H1 (cell line): ENCODE measurements around the gene SPOCK2. TPM values are rescaled to one million over a fixed set of nuclear protein-coding genes. Genes with fewer than 3 reads are reported as not detected.

Source experiments
- CTCF ChIA-PET: fragments of 300-600 bp; sonication (Branson Sonifier 250); formaldehyde crosslinking; loops from one replicate; lab custom pipeline; 2021; ENCODE audit not compliant: partially characterized antibody; lab: Charles Lee
- POLR2A ChIA-PET: fragments of 300-600 bp; sonication (Branson Sonifier 250); formaldehyde crosslinking; loops from one replicate; lab custom pipeline; 2021; ENCODE audit warnings: inconsistent platforms; ENCODE audit not compliant: partially characterized antibody; lab: Charles Lee
- DNase-seq, 2 experiments: peaks; one replicate each; pipeline versions ENCODE4 v3.0.0 to v3.0.0-alpha.2; 2010 to 2022; ENCODE audit warnings: low spot score in 2 of 2, low read depth in 1 of 2, mixed read lengths in 1 of 2
- FAIRE-seq: peaks from 2 replicates; lab custom pipeline; 2011; peaks lifted over from hg19 to GRCh38; lab: Jason Lieb, UNC
- H2AFZ ChIP-seq: 2 replicates; pipeline ENCODE4 v1.8.1; 2012; ENCODE audit warnings: low read length, inconsistent platforms
- H2AK5ac ChIP-seq: 2 replicates; pipeline ENCODE4 v1.6.1; 2013; ENCODE audit warnings: low read depth, low read length
- H2BK120ac ChIP-seq: replicated peaks from 2 replicates; pipeline ENCODE3; 2013; ENCODE audit warnings: low read depth, low read length, inconsistent platforms
- H2BK12ac ChIP-seq: 2 replicates; pipeline ENCODE4 v1.6.1; 2013; ENCODE audit warnings: low read depth, low read length
- H2BK15ac ChIP-seq: 2 replicates; pipeline ENCODE4 v1.6.1; 2013; ENCODE audit warnings: low read length
- H2BK20ac ChIP-seq: 2 replicates; pipeline ENCODE4 v1.6.1; 2013; ENCODE audit warnings: low read length
- H2BK5ac ChIP-seq: 2 replicates; pipeline ENCODE4 v1.6.1; 2013; ENCODE audit warnings: low read depth, low read length
- H3K14ac ChIP-seq: 2 replicates; pipeline ENCODE4 v1.6.1; 2013; ENCODE audit warnings: inconsistent platforms; ENCODE audit not compliant: insufficient read length
- H3K18ac ChIP-seq: 2 replicates; pipeline ENCODE4 v1.6.1; 2013; ENCODE audit warnings: low read length; ENCODE audit errors: extremely low read depth
- H3K23ac ChIP-seq: 2 replicates; pipeline ENCODE4 v1.6.1; 2013; ENCODE audit warnings: inconsistent platforms; ENCODE audit not compliant: insufficient read length
- H3K23me2 ChIP-seq: 2 replicates; pipeline ENCODE4 v1.6.1; 2013; ENCODE audit warnings: low read depth, low read length
- H3K27ac ChIP-seq: 2 replicates; pipeline ENCODE4 v1.6.1; 2011; ENCODE audit warnings: low read depth, low read length, inconsistent platforms
- H3K27me3 ChIP-seq, 4 experiments: replicated peaks in 1 of 4; 1 replicate in 1 of 4; 2 replicates in 3 of 4; pipeline versions ENCODE4 v1.6.1 to v1.8.1; 2011 to 2013; ENCODE audit warnings: low read length in 3 of 4, mild to moderate bottlenecking in 3 of 4, inconsistent platforms in 2 of 4, mixed read lengths in 2 of 4, moderate library complexity in 1 of 4; ENCODE audit not compliant: control insufficient read depth in 3 of 4, insufficient read depth in 3 of 4; ENCODE audit errors: extremely low read depth in 1 of 4
- H3K36me3 ChIP-seq, 4 experiments: 2 replicates each; pipeline versions ENCODE4 v1.6.1 to v1.8.1; 2011 to 2013; ENCODE audit warnings: mild to moderate bottlenecking in 4 of 4, low read length in 3 of 4, moderate library complexity in 2 of 4, control low read depth in 1 of 4, inconsistent platforms in 1 of 4; ENCODE audit not compliant: insufficient read depth in 4 of 4, control insufficient read depth in 2 of 4
- H3K4ac ChIP-seq: replicated peaks from 2 replicates; pipeline ENCODE3; 2013; ENCODE audit warnings: low read length, low read depth, mixed read lengths, inconsistent platforms; ENCODE audit not compliant: insufficient read length
- H3K4me1 ChIP-seq, 4 experiments: replicated peaks in 1 of 4; 1 replicate in 1 of 4; 2 replicates in 3 of 4; pipeline versions ENCODE4 v1.6.1 to v1.8.1; 2011 to 2013; ENCODE audit warnings: low read length in 3 of 4, inconsistent platforms in 2 of 4, mixed read lengths in 1 of 4; ENCODE audit not compliant: insufficient read depth in 4 of 4, control insufficient read depth in 3 of 4
- H3K4me2 ChIP-seq, 2 experiments: 2 replicates each; pipeline versions ENCODE4 v1.6.1 to v1.8.1; 2011 to 2013; ENCODE audit warnings: low read depth in 2 of 2, low read length in 2 of 2, control low read depth in 1 of 2, inconsistent platforms in 1 of 2, mild to moderate bottlenecking in 1 of 2; ENCODE audit not compliant: insufficient read depth in 1 of 2
- H3K4me3 ChIP-seq, 4 experiments: fragments of 200-600, 300-600 bp in 1 of 4; sonication (generic), shearing (Covaris generic), sonication (Bioruptor Twin) in 1 of 4; 2 replicates each; pipeline versions ENCODE4 v1.5.1 to v1.8.1; 2011 to 2016; ENCODE audit warnings: low read length in 4 of 4, low read depth in 3 of 4, control low read depth in 2 of 4, inconsistent platforms in 2 of 4, mild to moderate bottlenecking in 2 of 4, mixed read lengths in 1 of 4, moderate library complexity in 1 of 4; ENCODE audit not compliant: insufficient read depth in 2 of 4; ENCODE audit errors: extremely low read depth in 1 of 4
- H3K56ac ChIP-seq: replicated peaks from 2 replicates; pipeline ENCODE3; 2013; ENCODE audit warnings: low read depth, mild to moderate bottlenecking, mixed read lengths, low read length, inconsistent platforms; ENCODE audit not compliant: insufficient read length
- H3K79me1 ChIP-seq: 2 replicates; pipeline ENCODE4 v1.6.1; 2013; ENCODE audit warnings: low read depth, low read length, control low read depth
- H3K79me2 ChIP-seq, 2 experiments: 2 replicates each; pipeline versions ENCODE4 v1.6.1 to v1.8.1; 2012 to 2013; ENCODE audit warnings: low read length in 2 of 2, mild to moderate bottlenecking in 2 of 2, inconsistent platforms in 1 of 2; ENCODE audit not compliant: insufficient read depth in 2 of 2, control insufficient read depth in 1 of 2
- H3K9ac ChIP-seq, 4 experiments: replicated peaks in 1 of 4; 1 replicate in 1 of 4; 2 replicates in 3 of 4; pipeline versions ENCODE4 v1.6.1 to v1.8.1; 2011 to 2013; ENCODE audit warnings: low read depth in 3 of 4, low read length in 3 of 4, control low read depth in 2 of 4, mild to moderate bottlenecking in 2 of 4, moderate library complexity in 2 of 4, inconsistent platforms in 1 of 4; ENCODE audit errors: extremely low read depth in 1 of 4
- H3K9me3 ChIP-seq, 2 experiments: 2 replicates each; pipeline versions ENCODE4 v1.6.1 to v1.8.1; 2012 to 2013; ENCODE audit warnings: mild to moderate bottlenecking in 2 of 2, moderate library complexity in 2 of 2, control low read depth in 1 of 2, inconsistent platforms in 1 of 2, low read depth in 1 of 2, low read length in 1 of 2, mixed read lengths in 1 of 2; ENCODE audit not compliant: insufficient read depth in 2 of 2
- H4K20me1 ChIP-seq, 2 experiments: replicated peaks in 1 of 2; 2 replicates each; pipeline versions ENCODE3 to v1.8.1; 2011 to 2013; ENCODE audit warnings: inconsistent platforms in 2 of 2, low read length in 2 of 2, mild to moderate bottlenecking in 1 of 2; ENCODE audit not compliant: insufficient read depth in 2 of 2, control insufficient read depth in 1 of 2
- H4K5ac ChIP-seq: 2 replicates; pipeline ENCODE4 v1.6.1; 2013; ENCODE audit warnings: low read length, low read depth, mixed read lengths, inconsistent platforms; ENCODE audit not compliant: insufficient read length
- H4K8ac ChIP-seq: 2 replicates; pipeline ENCODE4 v1.8.0; 2013; ENCODE audit warnings: mild to moderate bottlenecking, moderate library complexity, low read length, inconsistent platforms; ENCODE audit not compliant: insufficient read depth; ENCODE audit errors: extremely low read depth
- H4K91ac ChIP-seq: replicated peaks from 2 replicates; pipeline ENCODE3; 2013; ENCODE audit warnings: low read length, mixed read lengths, inconsistent platforms; ENCODE audit not compliant: insufficient read length
- CHD2 ChIP-seq: IDR thresholded peaks from 2 replicates; pipeline ENCODE4 v1.6.1; 2012; ENCODE audit warnings: low read length, improper control_type of control experiment
- EGR1 ChIP-seq: IDR thresholded peaks from 2 replicates; pipeline ENCODE4 v1.6.1; 2011; ENCODE audit warnings: low read depth, low read length, borderline replicate concordance
- EP300 ChIP-seq, 2 experiments: IDR thresholded peaks; 1 replicate in 1 of 2; 2 replicates in 1 of 2; pipeline ENCODE4 v1.6.1; 2011 to 2012; ENCODE audit warnings: low read depth in 2 of 2, low read length in 2 of 2, mild to moderate bottlenecking in 2 of 2, borderline replicate concordance in 1 of 2, inconsistent platforms in 1 of 2, moderate library complexity in 1 of 2
- EZH2 ChIP-seq: fragments of 200-600 bp; sonication (generic); IDR thresholded peaks from 2 replicates; pipeline ENCODE4 v1.7.1; 2012; ENCODE audit warnings: low read depth, mild to moderate bottlenecking, moderate library complexity, low read length, inconsistent platforms; ENCODE audit not compliant: severe bottlenecking
- HDAC6 ChIP-seq: IDR thresholded peaks from one replicate; pipeline ENCODE4 v1.7.1; 2012; ENCODE audit warnings: low read depth, mild to moderate bottlenecking, inconsistent platforms, low read length, moderate library complexity
- POLR2A ChIP-seq, 2 experiments: IDR thresholded peaks; 1 replicate in 1 of 2; 2 replicates in 1 of 2; pipeline ENCODE4 v1.6.1; 2011; ENCODE audit warnings: low read depth in 2 of 2, low read length in 2 of 2, mild to moderate bottlenecking in 2 of 2; ENCODE audit errors: control extremely low read depth in 1 of 2
- RAD21 ChIP-seq, 2 experiments: IDR thresholded peaks in 1 of 2; conservative IDR thresholded peaks in 1 of 2; 2 replicates each; pipeline ENCODE4 v1.6.1; 2011; ENCODE audit warnings: low read depth in 2 of 2, low read length in 2 of 2, improper control_type of control experiment in 1 of 2, inconsistent platforms in 1 of 2, mild to moderate bottlenecking in 1 of 2, moderate library complexity in 1 of 2
- RXRA ChIP-seq: IDR thresholded peaks from 2 replicates; pipeline ENCODE4 v1.6.1; 2011; ENCODE audit warnings: low read depth, mild to moderate bottlenecking, low read length, moderate library complexity; ENCODE audit not compliant: insufficient read depth
- SIRT6 ChIP-seq: IDR thresholded peaks from one replicate; pipeline ENCODE4 v1.7.1; 2012; ENCODE audit warnings: low read length, inconsistent platforms
- SP2 ChIP-seq: IDR thresholded peaks from 2 replicates; pipeline ENCODE4 v1.6.1; 2012; ENCODE audit warnings: mild to moderate bottlenecking, low read length, inconsistent platforms
- SP4 ChIP-seq: IDR thresholded peaks from 2 replicates; pipeline ENCODE4 v1.6.1; 2012; ENCODE audit warnings: low read length, inconsistent platforms
- SUZ12 ChIP-seq: fragments of 200-600 bp; sonication (generic); IDR thresholded peaks from 2 replicates; pipeline ENCODE4 v1.6.1; 2012; ENCODE audit warnings: mild to moderate bottlenecking, inconsistent platforms, low read length, moderate library complexity, mixed read lengths
- TCF12 ChIP-seq: IDR thresholded peaks from 2 replicates; pipeline ENCODE4 v1.6.1; 2011; ENCODE audit warnings: low read depth, mild to moderate bottlenecking, low read length
- YY1 ChIP-seq: IDR thresholded peaks from 2 replicates; pipeline ENCODE4 v1.6.1; 2011; ENCODE audit warnings: low read depth, mild to moderate bottlenecking, low read length
- ZNF274 ChIP-seq: IDR thresholded peaks from 2 replicates; pipeline ENCODE4 v1.7.0; 2012; ENCODE audit warnings: low read length, borderline replicate concordance; ENCODE audit errors: extremely low read depth
- WGBS, 2 experiments: shearing (Covaris generic) in 1 of 2; methylation state at CpG; one replicate each; pipeline versions ENCODE4 v1.1.6 to v1.1.7; 2013 to 2015; ENCODE audit warnings: low lambda C conversion rate in 2 of 2, mixed read lengths in 2 of 2, inconsistent platforms in 1 of 2, low coverage in 1 of 2, missing lambda C conversion rate in 1 of 2; ENCODE audit not compliant: insufficient replicate concordance in 2 of 2, insufficient coverage in 1 of 2, insufficient read length in 1 of 2; ENCODE audit errors: extremely low coverage in 1 of 2, missing lambda C conversion rate in 1 of 2; 5-methylcytosine and 5-hydroxymethylcytosine counted together
- polyA plus RNA-seq, 7 experiments: library from polyadenylated mRNA; depleted of rRNA in 3 of 7; stranded (reverse) in 5 of 7; unstranded in 2 of 7; fragments of >200 nt in 5 of 7; fragments of 200-250 nt in 2 of 7; gene quantifications; 1 replicate in 5 of 7; 2 replicates in 1 of 7; 4 replicates in 1 of 7; pipeline versions ENCODE4 v1.2.1 to v1.2.3, GENCODE V29; 2011 to 2013; ENCODE audit warnings: missing spikeins in 2 of 7, mixed read lengths in 2 of 7
- total RNA-seq: library from RNA; stranded (reverse); fragmentation: NEBNext Ultra II Directional; extraction: Animal tissue kit (Norgen Biotek cat#: 25700); gene quantifications from 2 replicates; pipeline ENCODE4 v1.2.1, GENCODE V29; 2021

The SPOCK2 gene
- total and polyA plus RNA-seq, 2 of the 8 experiments (the other 6 are each of a cell fraction or from before 2014, with no cell fraction given) = 1.5 to 1.9 TPM

DNA sequence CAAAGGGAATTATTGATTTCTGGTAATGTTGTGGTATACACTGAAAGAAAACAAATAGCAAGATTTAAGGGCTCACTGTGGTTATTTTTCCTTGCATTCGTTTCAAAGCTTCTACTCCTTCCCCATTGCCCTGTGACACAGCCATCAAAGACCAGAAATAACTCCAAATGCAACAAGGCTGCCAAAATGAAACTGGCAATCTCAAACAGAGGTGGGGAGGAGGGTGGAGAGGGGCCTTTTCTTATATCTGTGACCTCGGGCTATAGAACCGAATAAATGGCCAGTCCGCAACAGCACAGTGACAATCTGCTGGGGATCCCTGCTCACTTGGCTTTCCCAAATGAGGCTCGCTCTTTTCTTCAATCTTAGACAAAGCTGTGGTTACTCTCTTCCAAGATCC, 17.4 kb upstream of the SPOCK2 start:
- no peak overlapping the region for H3K27ac ChIP-seq
- no peak overlapping the region for H3K4me2 ChIP-seq
- WGBS, 2 experiments = 88% methylated on average over 5 of the region's 5 CpGs; no CpG with 5 or more reads in 1 of the 2 experiments
- H2BK15ac ChIP-seq = no peak overlapping the region
- no peak overlapping the region for H3K9ac ChIP-seq
- no peak overlapping the region for H2AFZ ChIP-seq
- no peak overlapping the region for H3K23ac ChIP-seq
- H3K27me3 ChIP-seq = no peaks in the 10 kb centered on the region
- no peak overlapping the region for H4K91ac ChIP-seq
- ChIA-PET POLR2A (no interaction called here), CTCF (interaction anchor here (1.0 kb wide), 1 partner anchor 209 kb away, joined by 6 read pairs; no protein-coding TSS in a partner anchor)
- no peak overlapping the region for H2BK5ac ChIP-seq
- H3K9me3 ChIP-seq = no peaks in the 10 kb centered on the region
- no peak overlapping the region for H3K56ac ChIP-seq
- no peaks in the 10 kb centered on the region for H3K79me2 ChIP-seq
- H4K5ac ChIP-seq = no peak overlapping the region
- no peak overlapping the region for H3K18ac ChIP-seq
- no peak overlapping the region for H3K4me3 ChIP-seq
- no peak overlapping the region for H2BK120ac ChIP-seq
- H3K36me3 ChIP-seq = no peaks in the 10 kb centered on the region; a peak in 2 of 8 replicates
- DNase-seq (no peak), FAIRE-seq (no peak)
- no peak overlapping the region for H3K4ac ChIP-seq
- no peak overlapping the region for H2AK5ac ChIP-seq
- no peak overlapping the region for H2BK20ac ChIP-seq
- H3K14ac ChIP-seq = no peak overlapping the region
- no peaks in the 10 kb centered on the region for H3K4me1 ChIP-seq
- no peak overlapping the region for H2BK12ac ChIP-seq
- no peaks in the 10 kb centered on the region for H3K23me2 ChIP-seq
- no peak overlapping the region for H4K8ac ChIP-seq
- no peaks in the 10 kb centered on the region for H4K20me1 ChIP-seq
- H3K79me1 ChIP-seq = no peaks in the 10 kb centered on the region
- TF ChIP-seq EP300 (IDR thresholded peaks at IDR 0.05; ENCODE audit: borderline replicate concordance in 1 of 2, low read depth in 2 of 2, low read length in 2 of 2) = no peak
- no peak for TF ChIP-seq CHD2
- no peak for TF ChIP-seq SP4
- no peak for TF ChIP-seq YY1
- TF ChIP-seq RXRA = no peak
- TF ChIP-seq ZNF274 = no peak
- TF ChIP-seq SIRT6 = no peak
- no peak for TF ChIP-seq EZH2
- TF ChIP-seq POLR2A (IDR thresholded peaks at IDR 0.05; ENCODE audit: control extremely low read depth in 1 of 2, low read depth in 2 of 2, low read length in 2 of 2) = no peak
- no peak for TF ChIP-seq HDAC6
- no peak for TF ChIP-seq SUZ12
- no peak for TF ChIP-seq TCF12
- TF ChIP-seq EGR1 = no peak
- no peak for TF ChIP-seq RAD21 (IDR thresholded peaks at IDR 0.05 in 1 of 2, conservative IDR thresholded peaks at IDR 0.05 in 1 of 2; ENCODE audit: low read depth in 2 of 2, low read length in 2 of 2)
- no peak for TF ChIP-seq SP2
